Endothelial cell of umbilical vein (primary cell): ENCODE measurements around the gene S100A10.

Experiments used
- JUN ChIP-seq: IDR thresholded peaks from 2 replicates; pipeline ENCODE4 v1.6.1; 2011; ENCODE audit warnings: borderline replicate concordance, low read depth; ENCODE audit not compliant: insufficient read length, insufficient read depth
- TF ChIP-seq, protein P1 (sequence below), 2 donors: IDR thresholded peaks; 1 replicate in 1 of 2; 2 replicates in 1 of 2; pipeline ENCODE4 v1.5.1; 2011; ENCODE audit warnings: low read length in 2 of 2, mild to moderate bottlenecking in 2 of 2, moderate library complexity in 2 of 2, control low read depth in 1 of 2, inconsistent platforms in 1 of 2, low read depth in 1 of 2; ENCODE audit not compliant: insufficient read depth in 1 of 2; ENCODE audit errors: extremely low read depth in 1 of 2
- TF ChIP-seq, protein P2 (sequence below): IDR thresholded peaks from 2 replicates; pipeline ENCODE4 v1.6.1; 2011; ENCODE audit not compliant: insufficient read depth, insufficient read length

DNA sequence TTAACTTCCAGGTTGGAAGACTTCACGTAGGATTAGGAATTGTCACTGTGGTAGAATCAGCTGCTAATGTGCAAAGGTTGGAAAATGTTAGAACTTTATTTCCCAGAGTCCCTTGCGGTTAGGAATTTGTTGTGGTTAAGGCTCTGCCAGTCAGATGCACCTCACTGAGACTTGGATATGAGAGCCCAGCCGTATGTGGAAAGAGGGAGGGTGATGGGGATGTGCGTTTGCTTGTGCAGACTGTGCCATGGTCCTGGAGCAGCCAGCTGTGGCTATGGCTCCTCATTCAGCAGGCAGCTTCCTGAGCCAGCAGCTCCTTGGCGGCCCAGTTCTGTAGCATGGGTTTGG is 12.5 kb downstream of the S100A10 start:
- TF ChIP-seq, protein P1, sequence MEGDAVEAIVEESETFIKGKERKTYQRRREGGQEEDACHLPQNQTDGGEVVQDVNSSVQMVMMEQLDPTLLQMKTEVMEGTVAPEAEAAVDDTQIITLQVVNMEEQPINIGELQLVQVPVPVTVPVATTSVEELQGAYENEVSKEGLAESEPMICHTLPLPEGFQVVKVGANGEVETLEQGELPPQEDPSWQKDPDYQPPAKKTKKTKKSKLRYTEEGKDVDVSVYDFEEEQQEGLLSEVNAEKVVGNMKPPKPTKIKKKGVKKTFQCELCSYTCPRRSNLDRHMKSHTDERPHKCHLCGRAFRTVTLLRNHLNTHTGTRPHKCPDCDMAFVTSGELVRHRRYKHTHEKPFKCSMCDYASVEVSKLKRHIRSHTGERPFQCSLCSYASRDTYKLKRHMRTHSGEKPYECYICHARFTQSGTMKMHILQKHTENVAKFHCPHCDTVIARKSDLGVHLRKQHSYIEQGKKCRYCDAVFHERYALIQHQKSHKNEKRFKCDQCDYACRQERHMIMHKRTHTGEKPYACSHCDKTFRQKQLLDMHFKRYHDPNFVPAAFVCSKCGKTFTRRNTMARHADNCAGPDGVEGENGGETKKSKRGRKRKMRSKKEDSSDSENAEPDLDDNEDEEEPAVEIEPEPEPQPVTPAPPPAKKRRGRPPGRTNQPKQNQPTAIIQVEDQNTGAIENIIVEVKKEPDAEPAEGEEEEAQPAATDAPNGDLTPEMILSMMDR (IDR thresholded peaks at IDR 0.05; ENCODE audit: extremely low read depth in 1 of 2, insufficient read depth in 1 of 2, low read depth in 1 of 2, low read length in 2 of 2): no peak
- TF ChIP-seq, protein P2, sequence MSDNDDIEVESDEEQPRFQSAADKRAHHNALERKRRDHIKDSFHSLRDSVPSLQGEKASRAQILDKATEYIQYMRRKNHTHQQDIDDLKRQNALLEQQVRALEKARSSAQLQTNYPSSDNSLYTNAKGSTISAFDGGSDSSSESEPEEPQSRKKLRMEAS: no peak
- TF ChIP-seq JUN: no peak
